Ramos (cell line): ENCODE data around the gene CMTM1.
"Not testable (repeated sequence)": the region's sequence is repeated elsewhere in the genome, so short reads cannot be mapped to it uniquely, and the experiment has no call there.

Experiments used
- in situ Hi-C: fragments of 300-500 bp; cut with MboI; formaldehyde crosslinking; loops from one replicate; pipeline ENCODE4 v1.14.3; 2022; ENCODE audit warnings: low sequenced_read_pairs; ENCODE audit not compliant: unreplicated experiment

Gene CMTM1

DNA sequence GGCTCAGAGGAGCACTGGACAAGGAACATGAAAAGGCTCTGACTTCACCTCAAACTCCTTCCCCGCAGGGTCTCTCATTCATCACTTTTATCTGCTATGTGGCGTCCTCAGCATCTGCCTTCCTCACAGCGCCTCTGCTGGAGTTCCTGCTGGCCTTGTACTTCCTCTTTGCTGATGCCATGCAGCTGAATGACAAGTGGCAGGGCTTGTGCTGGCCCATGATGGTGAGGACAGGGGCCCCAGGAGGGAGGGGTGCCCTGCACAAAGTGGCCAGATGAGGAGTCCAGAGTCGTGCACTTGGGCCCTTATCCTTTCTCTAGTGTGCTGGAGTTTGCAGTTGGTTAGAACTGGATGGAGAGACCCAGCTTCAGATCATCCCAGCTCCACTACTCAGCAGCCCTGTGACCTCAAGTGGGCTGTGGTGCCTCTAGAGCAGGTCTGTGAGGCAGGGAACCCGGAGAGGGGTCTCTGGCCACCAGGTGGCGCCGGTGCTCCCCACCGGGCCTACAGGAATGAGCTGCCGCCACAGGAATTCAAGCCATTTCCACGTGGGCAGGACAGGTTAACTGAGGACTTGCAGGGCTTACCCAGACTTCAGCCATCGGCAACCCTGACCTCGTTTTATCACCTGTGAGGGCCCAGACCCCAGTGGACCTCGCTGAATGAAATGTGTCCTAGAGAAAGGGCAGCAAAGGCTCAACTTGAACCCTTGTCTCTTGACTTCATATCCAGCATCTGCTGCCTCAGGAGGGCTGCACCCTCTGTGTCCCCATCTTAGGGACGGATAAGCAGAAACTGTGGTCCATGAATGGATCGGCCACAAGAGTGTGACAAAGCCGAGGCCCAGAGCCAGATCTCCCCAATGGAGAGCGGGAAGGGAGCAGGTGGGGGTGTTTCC lies 42.3 kb downstream of the CMTM1 start:
- in situ Hi-C loops = loop anchor here (10.0 kb wide), 1 partner anchor 256 kb away; no protein-coding TSS in a partner anchor

DNA sequence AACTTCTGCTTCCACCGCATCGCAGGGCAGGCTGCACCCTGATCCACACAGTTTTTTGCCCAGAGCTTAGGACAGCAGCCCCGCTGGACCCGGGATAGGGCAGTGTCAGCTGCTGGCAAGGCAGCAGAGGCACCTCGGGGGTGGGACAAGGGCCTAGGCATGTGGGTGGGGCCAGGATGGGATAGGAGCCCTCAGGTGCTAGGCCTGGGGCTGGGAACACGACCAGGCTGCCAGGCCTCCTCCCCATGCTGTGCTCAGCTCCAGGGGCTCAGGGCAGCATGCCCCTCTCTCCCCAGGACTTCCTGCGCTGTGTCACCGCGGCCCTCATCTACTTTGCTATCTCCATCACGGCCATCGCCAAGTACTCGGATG lies 42.9 kb downstream of the CMTM1 start:
- in situ Hi-C loops = loop anchor here (10.0 kb wide), 1 partner anchor 256 kb away; no protein-coding TSS in a partner anchor

DNA sequence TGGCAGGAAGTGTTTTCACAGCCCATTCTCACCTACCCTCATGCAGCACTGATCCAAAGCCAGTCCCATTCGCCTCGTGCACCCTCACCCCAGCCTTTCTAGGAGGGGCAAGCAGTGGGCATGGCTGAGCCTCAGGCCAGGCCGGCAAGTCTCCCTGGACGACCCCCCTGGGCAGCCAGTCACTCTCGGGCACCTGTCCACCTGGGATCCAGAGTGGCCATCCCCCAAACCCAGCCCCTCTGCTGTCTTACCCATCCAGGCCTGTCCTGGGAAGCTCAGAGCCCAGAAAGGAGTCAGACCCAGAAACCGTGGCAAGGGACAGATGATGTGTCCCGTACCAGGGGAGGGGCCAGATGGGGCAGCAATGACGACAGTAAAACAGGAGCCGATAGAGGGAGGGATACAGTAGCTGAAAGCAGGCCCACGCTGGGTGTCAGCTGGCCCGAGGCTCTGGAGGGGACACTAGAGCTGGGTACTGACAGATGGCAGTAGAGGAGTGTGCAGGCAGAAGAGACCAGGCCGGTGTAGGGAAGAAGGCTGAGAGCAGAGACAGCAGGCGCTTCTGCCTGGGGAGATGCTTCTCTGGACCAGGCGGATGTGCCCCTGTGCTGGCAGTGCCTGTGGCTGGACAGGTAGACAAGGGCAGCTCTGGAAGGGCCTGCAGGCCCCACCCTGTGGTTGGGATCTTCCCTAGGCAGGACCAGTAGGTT lies 44.0 kb downstream of the CMTM1 start:
- in situ Hi-C loops = no loop called here

DNA sequence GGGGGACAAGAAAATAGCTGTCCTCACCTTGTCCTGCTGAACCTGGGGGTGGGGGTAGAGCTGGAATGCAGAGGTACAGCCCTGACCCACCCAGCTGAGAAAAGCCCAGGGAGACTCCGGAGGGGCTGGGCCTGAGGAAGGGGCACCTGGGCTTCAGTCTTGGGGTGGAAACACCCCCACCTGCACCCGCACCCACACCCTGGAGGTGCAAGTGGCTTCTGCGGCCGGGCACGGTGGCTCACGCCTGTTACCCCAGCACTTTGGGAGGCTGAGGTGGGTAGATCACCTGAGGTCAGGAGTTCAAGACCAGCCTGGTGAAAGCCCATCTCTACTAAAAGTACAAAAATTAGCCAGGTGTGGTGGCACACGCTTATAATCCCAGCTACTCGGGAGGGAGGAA lies 45.7 kb downstream of the CMTM1 start:
- in situ Hi-C loops = not testable (repeated sequence)

DNA sequence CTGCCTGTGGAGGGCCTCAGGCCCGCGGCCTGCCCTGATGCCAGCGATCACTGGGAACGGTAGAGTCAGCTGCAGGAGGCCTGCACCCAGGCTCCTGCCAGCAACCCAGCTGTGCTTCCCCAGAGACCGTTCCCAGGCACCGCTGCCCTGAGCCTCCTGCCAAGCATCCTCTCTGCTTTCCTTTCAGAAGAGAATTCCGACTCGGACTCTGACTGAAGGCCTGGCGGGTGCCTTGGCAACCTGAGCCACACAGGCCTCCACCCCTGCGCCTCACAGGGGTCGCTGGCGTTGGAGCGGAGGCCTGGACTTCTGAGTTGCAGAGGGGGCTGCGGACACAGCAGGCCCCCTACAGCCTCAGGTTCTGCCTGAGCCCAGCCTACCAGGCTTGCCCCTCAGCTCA lies 46.2 kb downstream of the CMTM1 start:
- in situ Hi-C loops = no loop called here

DNA sequence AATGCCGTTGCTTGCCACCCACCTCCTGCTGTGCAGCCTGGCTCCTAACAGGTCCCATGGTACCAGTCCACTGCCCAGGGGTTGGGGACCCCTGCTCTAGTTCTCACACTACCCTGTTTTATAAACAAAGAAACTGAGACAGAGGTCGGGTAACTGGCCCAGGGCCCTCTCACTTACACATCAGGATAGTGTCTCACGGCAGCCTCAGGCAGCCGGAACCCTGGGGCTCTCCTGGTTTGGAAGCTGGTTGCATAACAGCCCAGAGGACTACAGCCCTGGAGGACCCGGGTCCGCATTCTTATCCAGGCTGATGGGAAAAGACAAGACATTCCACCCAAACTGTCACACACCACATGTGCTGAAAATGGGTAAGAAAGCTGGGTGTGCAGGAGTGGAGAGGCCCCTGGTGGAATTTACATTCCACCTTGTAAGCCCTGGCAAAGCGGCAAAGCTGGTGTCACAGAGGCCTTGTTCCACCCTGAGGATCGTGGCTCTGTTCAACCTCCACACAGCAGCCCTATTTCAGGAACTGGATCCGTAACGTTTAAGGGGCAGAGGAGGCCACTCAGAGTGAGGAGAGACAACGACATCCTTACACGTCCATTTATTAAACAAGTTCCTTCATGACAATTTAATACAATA lies 48.0 kb downstream of the CMTM1 start:
- in situ Hi-C loops = no loop called here

DNA sequence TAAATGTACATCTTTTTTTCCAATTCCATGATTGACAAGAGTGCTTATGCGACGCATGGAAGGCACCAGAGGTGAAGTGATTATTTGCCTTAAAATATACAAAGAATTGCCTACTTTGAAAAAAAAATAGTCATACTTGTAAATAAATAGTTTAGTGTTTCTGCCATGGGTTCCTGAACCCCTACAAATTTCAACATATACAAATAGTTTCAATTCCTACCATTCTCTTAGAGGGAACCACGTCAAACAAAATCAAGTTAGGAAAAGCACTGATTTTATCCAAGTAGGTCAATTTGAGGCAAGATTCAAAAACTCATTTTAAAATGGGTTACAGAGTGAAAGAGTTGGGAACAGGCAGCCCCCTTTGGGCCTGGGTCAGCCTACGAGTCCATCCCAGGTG lies 49.9 kb downstream of the CMTM1 start:
- in situ Hi-C loops = no loop called here

DNA sequence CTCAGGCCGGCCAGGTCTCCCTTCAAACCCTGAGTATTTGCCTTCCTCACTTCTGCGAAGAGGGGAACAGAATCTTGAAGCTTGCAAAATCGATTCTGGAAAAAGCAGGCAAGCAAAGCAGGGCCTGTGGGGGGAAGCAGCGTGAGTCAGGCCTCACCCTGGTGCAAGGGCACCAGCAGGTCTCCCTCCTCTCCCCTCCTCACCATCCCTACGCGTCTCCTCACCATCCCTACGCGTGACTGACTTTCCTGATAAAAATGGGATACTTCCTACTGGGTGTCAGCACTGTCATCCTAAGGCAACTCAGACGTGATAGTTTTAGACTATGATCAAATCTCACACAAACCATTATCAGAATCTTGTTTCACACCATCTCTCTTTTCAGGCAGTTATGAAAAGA lies 50.4 kb downstream of the CMTM1 start:
- in situ Hi-C loops = no loop called here

DNA sequence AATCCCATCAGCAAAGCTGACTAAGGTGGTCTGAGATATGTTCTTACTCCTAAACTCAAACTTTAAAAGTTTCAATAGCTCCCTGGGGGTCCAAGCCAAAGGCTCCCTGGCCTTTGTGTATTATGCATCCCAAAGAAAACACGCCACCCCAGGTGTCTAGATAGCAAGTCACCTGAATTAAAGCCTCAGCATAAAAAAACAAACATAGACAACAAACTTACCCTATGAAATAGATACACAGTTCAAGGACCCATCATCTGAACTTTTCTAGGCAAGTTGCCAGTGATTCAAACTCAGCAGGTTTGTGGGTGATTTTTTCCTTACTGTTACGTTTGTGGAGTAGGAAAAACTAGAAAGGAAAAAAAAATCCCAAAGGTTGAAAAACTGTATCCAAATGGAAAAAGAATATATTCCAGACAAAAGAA lies 50.8 kb downstream of the CMTM1 start:
- in situ Hi-C loops = no loop called here

DNA sequence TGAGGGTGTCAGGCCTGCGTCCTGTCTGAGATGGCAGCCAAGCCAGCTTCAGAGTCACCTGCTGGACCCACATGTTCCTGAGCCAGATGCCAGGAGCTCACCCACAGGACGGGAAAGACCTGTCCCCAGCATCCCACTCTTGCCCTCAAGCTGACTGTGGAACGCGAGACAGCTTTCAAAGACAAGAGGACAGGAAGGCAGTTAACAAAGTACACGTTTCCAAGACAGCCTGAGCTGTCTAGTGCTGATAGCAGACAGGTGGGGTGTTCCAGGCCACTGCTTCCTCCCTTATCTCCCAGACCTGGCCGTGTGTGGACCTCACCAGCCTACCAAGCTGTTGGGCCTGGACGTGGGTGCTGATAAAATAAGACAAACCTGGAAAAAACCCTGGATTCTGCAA lies 51.5 kb downstream of the CMTM1 start:
- in situ Hi-C loops = no loop called here

DNA sequence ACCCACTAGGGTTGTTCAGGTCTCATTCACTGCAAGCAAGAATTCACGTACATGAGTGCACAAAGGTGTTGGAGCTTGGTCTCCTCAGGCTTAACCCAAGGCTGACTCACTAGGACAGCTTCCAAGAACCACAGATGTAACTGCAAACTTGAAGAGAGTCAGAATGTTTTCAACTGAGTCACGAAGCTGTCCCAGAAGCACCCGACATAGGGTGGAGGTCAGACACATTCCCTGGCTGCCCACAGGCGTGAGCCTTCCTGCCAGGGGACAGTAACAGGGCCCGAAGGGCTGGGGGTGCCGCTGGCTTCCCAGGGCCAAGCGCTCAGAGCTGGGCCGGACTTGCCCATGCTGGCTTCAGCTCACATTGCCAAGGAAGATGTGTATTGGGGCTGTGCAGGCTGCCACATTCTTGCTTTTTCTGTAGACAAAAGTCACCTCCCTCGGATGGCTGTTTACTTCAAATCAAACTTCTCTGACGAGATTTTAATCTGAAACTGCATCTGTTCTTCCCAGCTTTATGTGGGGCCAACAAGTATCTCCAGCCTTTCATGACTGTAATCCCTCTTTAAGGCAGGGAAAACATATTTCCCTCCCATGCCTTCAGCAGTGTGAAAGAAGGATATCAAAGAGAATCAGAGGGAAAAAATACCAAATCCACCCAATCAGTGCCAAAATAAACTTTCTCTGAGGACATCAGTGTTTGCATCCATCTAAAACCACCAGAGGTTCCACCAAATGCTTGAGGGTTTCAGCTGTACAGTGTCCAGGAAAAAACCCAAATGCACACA lies 52.5 kb downstream of the CMTM1 start:
- in situ Hi-C loops = no loop called here

DNA sequence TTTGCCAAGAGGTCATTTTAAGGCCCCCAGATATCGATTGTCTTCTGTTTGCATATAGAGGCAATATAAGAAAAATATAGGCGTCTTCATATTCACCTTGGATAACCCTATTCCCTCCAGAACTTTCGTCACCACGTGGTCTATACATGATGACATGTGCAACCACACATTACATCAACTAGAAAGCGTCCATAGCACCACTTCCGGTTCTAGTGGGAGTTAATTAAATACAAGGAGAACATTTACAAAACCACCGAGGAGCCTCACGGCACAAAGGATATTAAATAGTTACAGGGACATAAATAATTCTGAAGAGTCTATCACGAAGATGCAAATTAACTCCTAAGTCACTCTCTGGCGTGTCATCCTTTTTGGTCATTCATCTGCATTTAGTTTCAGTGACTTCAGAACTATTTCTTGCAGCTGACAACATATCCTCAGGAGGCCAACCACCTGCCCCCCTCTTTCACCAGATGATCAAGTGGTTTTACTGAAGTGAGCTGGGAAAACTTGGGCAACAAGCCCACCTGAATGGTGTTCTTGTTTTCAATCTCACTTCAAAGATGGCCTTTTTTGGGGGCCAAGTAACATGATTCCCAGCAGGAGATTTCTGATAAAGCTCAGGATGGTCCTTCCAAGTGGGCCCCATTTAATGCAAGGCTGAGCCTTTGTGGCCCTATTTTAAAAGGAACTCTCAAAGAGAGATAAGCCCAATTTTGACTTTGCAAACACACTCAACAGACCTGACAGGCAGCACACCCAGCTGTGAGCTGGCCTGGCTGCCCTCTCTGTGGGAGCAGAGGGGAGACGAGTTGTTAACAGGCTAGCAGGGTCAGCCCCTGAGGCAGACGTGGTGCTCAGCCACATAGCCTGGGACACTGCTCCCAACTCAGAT lies 53.5 kb downstream of the CMTM1 start:
- in situ Hi-C loops = no loop called here

DNA sequence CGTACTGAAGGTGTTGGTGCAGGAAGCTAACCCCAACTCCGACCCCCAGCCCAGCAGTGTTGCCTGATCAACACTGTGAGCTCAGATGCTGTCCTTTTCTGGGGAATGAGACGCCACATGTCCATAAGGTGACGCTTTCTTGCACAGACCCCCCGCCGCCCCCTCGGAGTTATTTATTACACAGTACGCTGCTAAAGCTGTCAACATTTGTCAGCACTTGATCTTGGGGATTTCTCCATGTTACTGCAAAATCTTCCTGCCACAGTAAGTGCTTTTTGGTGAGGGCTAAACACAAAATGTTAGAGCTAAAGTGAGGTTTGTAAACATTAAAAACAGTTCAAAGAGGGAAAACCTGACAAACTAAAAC lies 54.2 kb downstream of the CMTM1 start:
- in situ Hi-C loops = no loop called here

DNA sequence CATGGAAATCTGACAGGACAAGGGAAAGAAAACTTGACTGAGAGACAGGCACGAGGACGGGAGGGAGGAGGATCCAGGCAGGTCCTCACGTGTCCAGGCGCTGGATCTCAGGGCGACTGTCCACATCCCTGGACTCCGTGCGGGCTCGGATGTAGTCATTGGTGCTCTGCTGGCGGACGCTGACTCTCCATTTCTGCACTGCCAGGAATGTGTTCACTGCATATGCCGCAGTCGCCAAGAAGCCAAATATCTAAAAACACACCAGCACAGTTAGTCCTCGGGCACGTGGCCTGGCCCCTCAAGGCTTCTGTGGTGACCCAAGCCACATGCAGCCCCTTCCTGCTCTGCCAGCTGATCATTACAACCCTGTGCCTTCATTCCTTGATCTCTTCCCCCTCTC lies 55.7 kb downstream of the CMTM1 start:
- in situ Hi-C loops = no loop called here

DNA sequence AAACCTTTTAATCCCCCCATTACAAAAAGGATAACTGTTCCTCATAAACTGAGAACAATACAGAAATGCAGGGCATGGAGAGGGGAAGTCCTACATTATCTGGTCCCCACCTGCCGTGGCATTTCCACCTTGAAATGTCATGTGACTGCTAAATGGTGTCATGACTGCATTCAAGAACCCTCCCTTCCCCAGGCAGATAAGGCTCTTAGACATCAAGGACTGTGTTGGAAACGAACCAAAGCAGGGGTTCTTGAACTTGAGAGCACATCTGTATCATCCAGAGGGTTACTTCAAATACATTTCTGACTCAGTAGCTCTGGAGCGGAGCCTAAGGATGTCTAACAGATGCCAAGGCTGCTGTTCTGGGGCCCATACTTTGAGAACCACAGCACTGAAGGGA lies 56.6 kb downstream of the CMTM1 start:
- in situ Hi-C loops = no loop called here

DNA sequence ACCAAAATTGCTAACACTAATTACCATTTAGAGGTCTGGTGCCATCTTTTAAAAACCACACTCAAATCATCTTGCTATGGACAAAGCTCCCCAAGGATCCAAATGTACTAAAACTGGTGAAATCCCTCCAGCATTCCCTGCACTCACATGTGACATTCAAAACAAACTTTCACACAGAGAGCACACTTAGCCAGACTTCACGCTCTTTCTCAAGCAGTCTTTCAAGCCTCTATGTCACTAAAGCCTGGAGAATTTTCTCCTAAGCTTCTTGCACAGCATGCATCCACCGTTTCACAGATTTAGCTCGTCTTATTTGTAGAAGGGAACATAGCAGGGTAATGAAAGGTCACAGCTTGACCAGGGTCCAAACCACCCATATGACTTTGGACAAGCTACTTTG lies 57.5 kb downstream of the CMTM1 start:
- in situ Hi-C loops = no loop called here

DNA sequence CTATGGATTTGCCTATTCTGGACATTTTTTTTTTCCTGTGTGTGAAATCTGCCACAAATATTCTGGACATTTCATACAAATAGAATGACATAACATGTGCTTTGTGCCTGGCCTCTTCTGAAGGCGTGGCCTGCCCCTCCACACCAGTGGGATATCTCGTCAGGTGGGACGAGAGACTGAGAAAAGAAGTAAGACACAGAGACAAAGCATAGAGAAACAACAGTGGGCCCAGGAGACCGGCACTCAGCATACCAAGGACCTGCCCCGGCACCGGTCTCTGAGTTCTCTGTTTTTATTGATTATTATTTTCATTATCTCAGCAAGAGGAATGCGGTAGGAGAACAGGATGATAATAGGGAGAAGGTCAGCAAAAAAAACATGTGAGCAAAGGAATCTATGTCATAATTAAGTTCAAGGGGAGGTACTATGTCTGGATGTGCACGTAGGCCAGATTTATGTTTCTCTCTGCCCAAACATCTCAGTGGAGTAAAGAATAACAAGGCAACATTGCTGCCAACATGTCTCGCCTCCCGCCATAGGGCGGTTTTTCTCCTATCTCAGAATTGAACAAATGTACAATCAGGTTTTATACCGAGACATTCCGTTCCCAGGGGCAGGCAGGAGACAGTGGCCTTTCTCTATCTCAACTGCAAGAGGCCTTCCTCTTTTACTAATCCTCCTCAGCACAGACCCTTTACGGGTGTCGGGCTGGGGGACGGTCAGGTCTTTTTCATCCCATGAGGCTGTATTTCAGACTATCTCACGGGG lies 61.6 kb downstream of the CMTM1 start:
- in situ Hi-C loops = not testable (repeated sequence)
